SHP77 treated with DMSO at 0.1 percent for 48 hours (cell line): ENCODE measurements around the gene DENND1A.

Experiments
- DNase-seq: peaks from one replicate; lab custom pipeline; 2025; lab: John Stamatoyannopoulos, UW

Gene DENND1A

GRCh38 chr9:123426406-123426805 lies 503.5 kb downstream of the DENND1A start:
- no peak for DNase-seq

- DNase-seq: no peak
Observed at GRCh38 chr9:123425836-123426365, 504.0 kb downstream of the DENND1A start.

- no peak for DNase-seq
Observed at GRCh38 chr9:123425261-123425821, 504.6 kb downstream of the DENND1A start.

- DNase-seq: no peak
Observed at GRCh38 chr9:123424552-123425225, 505.2 kb downstream of the DENND1A start.

- DNase-seq: no peak
Observed at GRCh38 chr9:123424131-123424530, 505.8 kb downstream of the DENND1A start.

- DNase-seq: no peak
Observed at GRCh38 chr9:123423311-123423640, 506.6 kb downstream of the DENND1A start.

- DNase-seq: no peak
Observed at GRCh38 chr9:123422635-123423310, 507.2 kb downstream of the DENND1A start.

- DNase-seq: no peak
Observed at GRCh38 chr9:123421801-123422455, 508.0 kb downstream of the DENND1A start.

GRCh38 chr9:123421186-123421585 lies 508.7 kb downstream of the DENND1A start:
- DNase-seq: no peak

- DNase-seq: no peak
Observed at GRCh38 chr9:123420592-123421111, 509.3 kb downstream of the DENND1A start.

- DNase-seq: no peak
Observed at GRCh38 chr9:123419721-123420591, 510.0 kb downstream of the DENND1A start.

GRCh38 chr9:123419091-123419490 lies 510.8 kb downstream of the DENND1A start:
- DNase-seq: no peak

- DNase-seq: no peak
Observed at GRCh38 chr9:123418506-123418905, 511.4 kb downstream of the DENND1A start.

GRCh38 chr9:123418052-123418430 lies 511.9 kb downstream of the DENND1A start:
- DNase-seq: no peak

- no peak for DNase-seq
Observed at GRCh38 chr9:123417289-123418051, 512.5 kb downstream of the DENND1A start.

GRCh38 chr9:123416176-123416575 lies 513.8 kb downstream of the DENND1A start:
- no peak for DNase-seq

- DNase-seq: no peak
Observed at GRCh38 chr9:123414936-123415930, 514.7 kb downstream of the DENND1A start.

GRCh38 chr9:123414204-123414603 lies 515.7 kb downstream of the DENND1A start:
- no peak for DNase-seq

GRCh38 chr9:123412171-123412820 lies 517.6 kb downstream of the DENND1A start:
- DNase-seq: no peak
